Prostate gland (tissue), 2 donors: ENCODE measurements around the gene WTAP. TPM values are rescaled to one million over a fixed set of nuclear protein-coding genes. Genes with fewer than 3 reads are reported as not detected.

Experiments
- DNase-seq: peaks from one replicate; pipeline ENCODE4 v3.0.0-alpha.2; 2019; ENCODE audit warnings: low spot score
- H3K27ac ChIP-seq, 2 donors: fragments of 200-600 bp; sonication (generic); 2 replicates each; pipeline ENCODE4 v1.5.1; 2017 to 2019
- H3K27me3 ChIP-seq: fragments of 200-600 bp; sonication (generic); replicated peaks from 2 replicates; pipeline ENCODE4 v1.5.1; 2019; ENCODE audit not compliant: insufficient read depth
- H3K36me3 ChIP-seq, 2 donors: fragments of 200-600 bp; sonication (generic); 1 replicate in 1 of 2; 2 replicates in 1 of 2; pipeline versions ENCODE4 v1.5.1 to v1.8.1; 2017 to 2019
- H3K4me1 ChIP-seq: fragments of 200-600 bp; sonication (generic); replicated peaks from 2 replicates; pipeline ENCODE4 v1.5.1; 2019
- H3K4me3 ChIP-seq, 2 donors: fragments of 200-600 bp; sonication (generic); 2 replicates each; pipeline ENCODE4 v1.5.1; 2017 to 2019
- H3K9me3 ChIP-seq: fragments of 200-600 bp; sonication (generic); 2 replicates; pipeline ENCODE4 v1.5.1; 2017
- POLR2A ChIP-seq: fragments of 450-650 bp; IDR thresholded peaks from one replicate; pipeline ENCODE4 v1.6.1; 2016; ENCODE audit warnings: antibody characterized with exemption, mild to moderate bottlenecking
- POLR2AphosphoS5 ChIP-seq: sonication (generic); formaldehyde crosslinking; IDR thresholded peaks from one replicate; pipeline ENCODE4 v1.6.1; 2017; ENCODE audit warnings: antibody characterized with exemption
- WGBS: methylation state at CpG from one replicate; pipeline ENCODE4 v1.1.5; 2018; 5-methylcytosine and 5-hydroxymethylcytosine counted together
- intact Hi-C: fragments of 100-400 bp; cut with DNase I; formaldehyde crosslinking; loops from one replicate; pipeline ENCODE4 v1.14.2; 2022
- total RNA-seq, 2 donors: library from RNA; depleted of rRNA; stranded (reverse); fragments of >200 nt; gene quantifications; one replicate each; pipeline ENCODE4 v1.1.0, GENCODE V29; 2016
- TF ChIP-seq, protein P1 (sequence below), 4 experiments: fragments of 200-600 bp in 2 of 4; fragments of 450-650 bp in 2 of 4; sonication (generic) in 2 of 4; IDR thresholded peaks; 1 replicate in 3 of 4; 2 replicates in 1 of 4; pipeline ENCODE4 v1.5.1; 2016 to 2019; ENCODE audit warnings: antibody characterized with exemption in 4 of 4, mild to moderate bottlenecking in 2 of 4, moderate library complexity in 2 of 4

The WTAP gene
- total RNA-seq, 2 donors from 2014 or later, result 84.1 to 99.3 TPM

DNA sequence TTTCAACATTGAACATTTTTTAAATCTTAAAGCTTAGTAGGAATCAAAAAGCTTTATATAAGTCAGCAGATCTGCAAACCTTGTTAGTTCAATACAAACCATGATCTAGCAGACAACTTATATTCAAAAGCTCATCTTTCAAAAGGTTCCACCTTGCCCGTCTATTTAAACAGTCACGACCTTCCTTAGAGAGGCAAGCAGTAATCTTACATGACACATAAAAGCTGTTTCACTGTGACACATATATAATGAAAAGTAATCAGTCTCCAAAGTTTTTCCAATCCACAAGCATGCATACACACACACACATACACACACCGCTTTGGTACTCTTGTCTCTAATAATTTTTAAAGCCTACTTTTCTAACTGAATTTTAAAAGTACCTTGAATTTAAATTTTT is 47.2 kb upstream of the WTAP start:
- Histone ChIP-seq H3K9me3 (no peaks in the 10 kb centered on the region), H3K27ac (no peak overlapping the region), H3K4me3 (no peak overlapping the region), H3K27me3 (no peaks in the 10 kb centered on the region), H3K4me1 (no peaks in the 10 kb centered on the region), H3K36me3 (peaks cover 3 to 4% of the 10 kb centered on the region in 2 donors)
- WGBS, result 58% methylated on average over 3 of the region's 3 CpGs
- TF ChIP-seq POLR2A (no peak), POLR2AphosphoS5 (no peak)
- TF ChIP-seq, protein P1, sequence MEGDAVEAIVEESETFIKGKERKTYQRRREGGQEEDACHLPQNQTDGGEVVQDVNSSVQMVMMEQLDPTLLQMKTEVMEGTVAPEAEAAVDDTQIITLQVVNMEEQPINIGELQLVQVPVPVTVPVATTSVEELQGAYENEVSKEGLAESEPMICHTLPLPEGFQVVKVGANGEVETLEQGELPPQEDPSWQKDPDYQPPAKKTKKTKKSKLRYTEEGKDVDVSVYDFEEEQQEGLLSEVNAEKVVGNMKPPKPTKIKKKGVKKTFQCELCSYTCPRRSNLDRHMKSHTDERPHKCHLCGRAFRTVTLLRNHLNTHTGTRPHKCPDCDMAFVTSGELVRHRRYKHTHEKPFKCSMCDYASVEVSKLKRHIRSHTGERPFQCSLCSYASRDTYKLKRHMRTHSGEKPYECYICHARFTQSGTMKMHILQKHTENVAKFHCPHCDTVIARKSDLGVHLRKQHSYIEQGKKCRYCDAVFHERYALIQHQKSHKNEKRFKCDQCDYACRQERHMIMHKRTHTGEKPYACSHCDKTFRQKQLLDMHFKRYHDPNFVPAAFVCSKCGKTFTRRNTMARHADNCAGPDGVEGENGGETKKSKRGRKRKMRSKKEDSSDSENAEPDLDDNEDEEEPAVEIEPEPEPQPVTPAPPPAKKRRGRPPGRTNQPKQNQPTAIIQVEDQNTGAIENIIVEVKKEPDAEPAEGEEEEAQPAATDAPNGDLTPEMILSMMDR (IDR thresholded peaks at IDR 0.05), result no peak
- intact Hi-C loops, result no loop called here
- no peak for DNase-seq

DNA sequence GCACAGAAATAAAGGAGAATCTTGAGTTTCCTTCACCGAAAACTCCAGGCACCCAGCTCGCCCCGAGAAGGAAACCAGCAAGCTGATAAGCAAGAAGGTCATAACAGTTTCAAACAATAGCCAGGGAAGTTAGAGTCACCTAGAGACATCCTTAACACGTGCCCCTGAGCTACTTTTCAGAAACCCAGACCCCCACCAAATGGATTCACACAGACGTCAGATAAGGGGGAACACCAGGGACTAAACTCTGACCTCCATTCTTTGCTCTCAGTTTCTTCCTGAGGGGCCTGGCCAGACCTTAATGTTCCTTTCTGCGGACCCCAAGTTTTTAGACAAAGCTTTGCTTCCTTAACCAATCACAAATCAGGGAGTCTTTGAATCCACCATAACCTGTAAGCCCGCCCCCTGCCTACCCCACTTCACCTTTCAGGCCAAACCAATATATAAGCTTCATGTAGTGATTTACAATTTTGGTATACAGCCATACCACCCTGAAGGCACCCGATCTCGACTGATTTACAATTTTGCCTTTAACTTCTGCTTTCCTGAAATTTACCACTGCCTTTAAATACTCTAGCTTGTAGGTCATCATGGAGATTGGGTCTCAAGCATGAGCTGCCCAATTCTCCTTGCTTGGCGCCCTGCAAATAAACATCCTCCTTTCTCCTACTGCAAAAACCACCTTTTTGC is 46.0 kb upstream of the WTAP start:
- Histone ChIP-seq H3K36me3 (peaks cover 3 to 4% of the 10 kb centered on the region in 2 donors), H3K27me3 (no peaks in the 10 kb centered on the region), H3K4me1 (no peaks in the 10 kb centered on the region), H3K9me3 (no peaks in the 10 kb centered on the region), H3K27ac (no peak overlapping the region), H3K4me3 (no peak overlapping the region)
- no peak for DNase-seq
- 76% methylated on average over 10 of the region's 10 CpGs for WGBS
- TF ChIP-seq, protein P1 (IDR thresholded peaks at IDR 0.05), result no peak
- TF ChIP-seq POLR2A (no peak), POLR2AphosphoS5 (no peak)
- intact Hi-C loops, result no loop called here

DNA sequence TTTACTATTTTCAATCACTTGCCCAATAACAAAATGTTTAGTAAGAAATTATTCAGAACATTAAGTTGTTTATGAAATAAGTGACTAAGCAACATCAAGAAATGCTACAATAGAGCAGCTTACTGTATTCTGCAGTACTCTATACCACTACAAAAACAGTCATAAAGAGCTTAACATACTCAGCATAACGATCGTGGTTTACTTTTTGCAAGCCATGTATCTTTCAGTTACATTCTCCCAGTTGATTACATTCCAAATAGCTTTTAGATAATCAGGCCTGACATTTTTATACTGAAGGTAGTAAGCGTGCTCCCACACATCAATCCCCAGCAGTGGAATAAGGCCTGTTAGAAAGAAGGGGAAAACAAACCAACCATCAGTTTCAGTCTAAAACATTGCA is 45.0 kb upstream of the WTAP start:
- H3K36me3 ChIP-seq, result peaks cover 3 to 4% of the 10 kb centered on the region in 2 donors
- TF ChIP-seq, protein P1 (IDR thresholded peaks at IDR 0.05), result no peak
- no peak for TF ChIP-seq POLR2AphosphoS5
- no peak for TF ChIP-seq POLR2A
- intact Hi-C loops, result no loop called here

DNA sequence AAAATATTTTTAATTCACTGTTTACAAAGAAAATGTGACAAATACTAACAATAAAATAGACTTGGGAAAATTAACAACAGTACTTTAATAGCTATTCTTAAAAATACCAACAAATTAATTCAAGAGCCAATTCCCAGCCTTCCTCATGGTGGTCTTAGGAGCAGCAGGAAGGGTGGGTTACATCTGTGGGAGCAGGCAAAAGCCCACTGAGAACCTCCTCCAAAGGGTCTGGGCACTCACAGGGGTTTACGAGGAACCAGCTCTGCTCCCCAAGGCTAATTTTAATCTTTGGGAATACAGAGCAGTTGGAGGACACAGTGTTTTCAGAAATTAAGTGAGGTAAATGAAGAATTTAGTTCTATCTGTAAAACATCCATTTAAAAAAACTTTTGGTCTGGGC is 44.5 kb upstream of the WTAP start:
- WGBS, result 96% methylated on average over 1 of the region's 1 CpG
- Histone ChIP-seq H3K36me3 (peaks cover 3% of the 10 kb centered on the region in 2 donors), H3K4me1 (no peaks in the 10 kb centered on the region), H3K27me3 (no peaks in the 10 kb centered on the region), H3K27ac (no peak overlapping the region), H3K9me3 (no peaks in the 10 kb centered on the region), H3K4me3 (no peak overlapping the region)
- TF ChIP-seq, protein P1 (IDR thresholded peaks at IDR 0.05), result no peak
- no peak for TF ChIP-seq POLR2A
- no peak for TF ChIP-seq POLR2AphosphoS5
- intact Hi-C loops, result no loop called here
- no peak for DNase-seq

More for the DNA sequence above, 45.0 kb upstream of the WTAP start:
- DNase-seq, result no peak
- Histone ChIP-seq H3K4me1 (no peaks in the 10 kb centered on the region), H3K4me3 (no peak overlapping the region), H3K27me3 (no peaks in the 10 kb centered on the region), H3K9me3 (no peaks in the 10 kb centered on the region), H3K27ac (no peak overlapping the region)
- 74% methylated on average over 3 of the region's 3 CpGs for WGBS

DNA sequence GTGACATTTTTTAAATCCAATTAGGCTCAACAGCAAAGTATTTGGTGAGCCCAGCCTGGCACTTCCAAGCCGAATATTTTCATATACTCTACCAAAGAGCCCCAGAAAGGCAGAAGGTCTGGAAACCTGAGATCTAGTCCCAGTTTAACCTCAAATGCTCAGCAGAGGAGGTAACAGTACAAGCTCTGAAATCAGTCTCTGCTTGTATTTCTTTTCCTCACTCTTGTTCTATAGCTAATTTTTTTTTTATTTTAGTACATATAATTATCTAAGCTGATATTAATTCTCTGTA is 43.3 kb upstream of the WTAP start:
- TF ChIP-seq POLR2A (no peak), POLR2AphosphoS5 (no peak)
- TF ChIP-seq, protein P1 (IDR thresholded peaks at IDR 0.05), result no peak
- 96% methylated on average over 1 of the region's 1 CpG for WGBS
- Histone ChIP-seq H3K27me3 (no peaks in the 10 kb centered on the region), H3K4me3 (no peak overlapping the region), H3K27ac (no peak overlapping the region), H3K4me1 (no peaks in the 10 kb centered on the region), H3K9me3 (no peaks in the 10 kb centered on the region), H3K36me3 (no peaks in the 10 kb centered on the region)
- no peak for DNase-seq
- intact Hi-C loops, result no loop called here
